ENCODE measurements around the gene NTHL1. TPM values are rescaled to one million over a fixed set of nuclear protein-coding genes. Genes with fewer than 3 reads are reported as not detected.

The NTHL1 gene
- total and polyA plus RNA-seq, 2 of the 13 experiments (the other 11 are each of a cell fraction or from before 2014, with no cell fraction given), result 47.5 to 64.9 TPM

DNA sequence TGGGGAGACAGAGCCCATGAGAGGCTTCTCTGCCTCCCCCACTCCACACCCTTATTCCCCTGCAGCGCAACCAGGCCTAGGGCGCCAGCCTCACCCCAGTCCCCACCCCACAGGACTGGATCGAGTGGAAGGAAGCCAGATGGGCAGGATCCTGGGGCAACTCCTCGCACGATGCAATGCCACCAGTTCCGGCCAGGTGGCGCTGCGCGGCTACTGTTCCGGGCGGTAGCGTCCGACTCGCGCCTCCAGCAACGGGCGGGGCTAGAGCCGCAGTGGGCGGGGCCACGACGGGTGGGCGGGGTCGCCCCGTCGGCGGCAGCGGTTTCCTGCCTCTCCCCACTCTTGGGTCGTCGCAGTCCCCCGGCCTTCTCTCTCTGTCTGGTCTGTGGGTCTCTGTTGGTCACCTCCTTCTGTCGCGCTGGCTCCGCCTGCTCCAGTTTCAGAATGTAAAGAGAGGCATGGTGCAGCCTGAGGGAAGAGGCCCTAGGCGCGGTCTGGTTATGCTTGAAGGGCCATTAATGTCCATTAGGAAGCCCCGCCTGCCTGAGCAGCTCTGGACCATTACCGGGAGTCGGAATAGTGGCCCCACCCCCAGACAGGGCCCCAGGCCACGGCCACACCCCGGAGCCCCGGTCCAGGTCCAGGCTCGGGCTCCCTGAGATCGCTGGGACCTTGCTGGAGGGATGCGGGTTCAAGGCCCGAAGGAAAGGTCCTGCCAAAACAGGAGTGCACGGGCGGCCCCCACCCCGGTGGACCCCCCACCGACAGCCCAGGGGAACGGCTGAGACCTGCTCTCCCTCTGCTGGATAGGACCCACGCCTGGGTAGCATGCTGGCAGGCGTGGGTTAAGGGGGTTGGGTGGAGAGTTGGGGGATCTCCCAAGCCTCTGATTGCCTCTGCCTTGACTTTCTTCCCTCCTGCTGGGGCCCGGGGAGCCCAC is 24.3 kb downstream of the NTHL1 start (continued):
- TF ChIP-seq ZNF747 (CRISPR knock-in tag; IDR thresholded peaks at IDR 0.05; ENCODE audit: borderline replicate concordance) (peak; percentile 90), ZNF749 (CRISPR knock-in tag; IDR thresholded peaks at IDR 0.05; ENCODE audit: borderline replicate concordance) (0 out of 2 replicates have a peak, but pooled peaks have one; percentile 66), MTA1 (CRISPR knock-in tag; IDR thresholded peaks at IDR 0.05; ENCODE audit: borderline replicate concordance) (peak; percentile 38; the same call in 1 of the 2 replicates), ZNF766 (CRISPR knock-in tag; IDR thresholded peaks at IDR 0.05; ENCODE audit: borderline replicate concordance) (peak; percentile 50; the same call in 1 of the 2 replicates), KMT2A (CRISPR knock-in tag; IDR thresholded peaks at IDR 0.05) (0 out of 2 replicates have a peak, but pooled peaks have one; percentile 21), CEBPG (CRISPR knock-in tag; IDR thresholded peaks at IDR 0.05) (no peak; the same call in 1 of the 2 replicates), ZFY (CRISPR knock-in tag; IDR thresholded peaks at IDR 0.05) (peak; percentile 74), POLR2G (IDR thresholded peaks at IDR 0.05; ENCODE audit: low read depth, low read length) (peak; percentile 73), SKI (IDR thresholded peaks at IDR 0.05; ENCODE audit: partially characterized antibody) (peak; percentile 34), TFDP1 (CRISPR knock-in tag; IDR thresholded peaks at IDR 0.05; ENCODE audit: borderline replicate concordance) (peak; percentile 60; the same call in 1 of the 2 replicates), THAP11 (CRISPR knock-in tag; IDR thresholded peaks at IDR 0.05) (peak; percentile 87), RAD21 (CRISPR knock-in tag; IDR thresholded peaks at IDR 0.05) (peak; percentile 98), ZNF468 (CRISPR knock-in tag; IDR thresholded peaks at IDR 0.05) (no peak), ZNF607 (CRISPR knock-in tag; IDR thresholded peaks at IDR 0.05; ENCODE audit: borderline replicate concordance) (peak; percentile 71; the same call in 1 of the 2 replicates), PTBP1 (IDR thresholded peaks at IDR 0.05; ENCODE audit: low read depth, low read length, poor library complexity, severe bottlenecking) (no peak), ZNF879 (CRISPR knock-in tag; IDR thresholded peaks at IDR 0.05) (no peak), NBN (conservative IDR thresholded peaks at IDR 0.05) (no peak), SRSF1 (optimal IDR thresholded peaks at IDR 0.05; ENCODE audit: low read depth, low read length) (peak; percentile 35), BATF2 (CRISPR knock-in tag; IDR thresholded peaks at IDR 0.05) (no peak), SSRP1 (CRISPR knock-in tag; IDR thresholded peaks at IDR 0.05) (no peak), POLR2AphosphoS5 (IDR thresholded peaks at IDR 0.05; ENCODE audit: low read depth, low read length) (peak; percentile 68), ARID5B (CRISPR knock-in tag; IDR thresholded peaks at IDR 0.05) (peak; percentile 12; the same call in 1 of the 2 replicates)
- TF ChIP-seq, protein P1, sequence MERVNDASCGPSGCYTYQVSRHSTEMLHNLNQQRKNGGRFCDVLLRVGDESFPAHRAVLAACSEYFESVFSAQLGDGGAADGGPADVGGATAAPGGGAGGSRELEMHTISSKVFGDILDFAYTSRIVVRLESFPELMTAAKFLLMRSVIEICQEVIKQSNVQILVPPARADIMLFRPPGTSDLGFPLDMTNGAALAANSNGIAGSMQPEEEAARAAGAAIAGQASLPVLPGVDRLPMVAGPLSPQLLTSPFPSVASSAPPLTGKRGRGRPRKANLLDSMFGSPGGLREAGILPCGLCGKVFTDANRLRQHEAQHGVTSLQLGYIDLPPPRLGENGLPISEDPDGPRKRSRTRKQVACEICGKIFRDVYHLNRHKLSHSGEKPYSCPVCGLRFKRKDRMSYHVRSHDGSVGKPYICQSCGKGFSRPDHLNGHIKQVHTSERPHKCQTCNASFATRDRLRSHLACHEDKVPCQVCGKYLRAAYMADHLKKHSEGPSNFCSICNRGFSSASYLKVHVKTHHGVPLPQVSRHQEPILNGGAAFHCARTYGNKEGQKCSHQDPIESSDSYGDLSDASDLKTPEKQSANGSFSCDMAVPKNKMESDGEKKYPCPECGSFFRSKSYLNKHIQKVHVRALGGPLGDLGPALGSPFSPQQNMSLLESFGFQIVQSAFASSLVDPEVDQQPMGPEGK (CRISPR knock-in tag; IDR thresholded peaks at IDR 0.05), result peak; percentile 62
